HFFc6 (cell line): ENCODE results near the gene PM20D2. TPM values are rescaled to one million over a fixed set of nuclear protein-coding genes. Genes with fewer than 3 reads are reported as not detected.

Source experiments
- DNase-seq: peaks from one replicate; pipeline ENCODE4 v3.0.0-alpha.2; 2018
- H3K27ac Mint-ChIP-seq: 2 replicates; pipeline ENCODE4 v1.8.0; 2020; ENCODE audit warnings: mild to moderate bottlenecking, mixed read lengths
- H3K27me3 Mint-ChIP-seq: 2 replicates; pipeline ENCODE4 v1.8.0; 2021; ENCODE audit warnings: mild to moderate bottlenecking, moderate library complexity, mixed read lengths; ENCODE audit not compliant: insufficient read depth
- H3K36me3 Mint-ChIP-seq: 2 replicates; pipeline ENCODE4 v1.8.0; 2021; ENCODE audit warnings: low read depth, mixed read lengths
- H3K4me1 Mint-ChIP-seq: 2 replicates; pipeline ENCODE4 v1.8.0; 2020; ENCODE audit warnings: low read depth, mixed read lengths
- H3K4me3 Mint-ChIP-seq: 2 replicates; pipeline ENCODE4 v1.8.0; 2020; ENCODE audit warnings: mild to moderate bottlenecking, moderate library complexity, mixed read lengths
- H3K9me3 Mint-ChIP-seq: 2 replicates; pipeline ENCODE4 v1.8.0; 2020; ENCODE audit warnings: mild to moderate bottlenecking, mixed read lengths
- CTCF ChIP-seq: fragments of 200-600 bp; sonication (generic); IDR thresholded peaks from 2 replicates; pipeline ENCODE4 v1.5.0; 2021; ENCODE audit warnings: antibody characterized with exemption, mild to moderate bottlenecking
- total RNA-seq, 6 experiments: library from RNA; stranded (reverse); fragmentation: NEBNext Ultra II Directional; extraction: Animal tissue kit (Norgen Biotek cat#: 25700); gene quantifications; 2 replicates in 1 of 6; 3 replicates in 5 of 6; pipeline ENCODE4 v1.2.3, GENCODE V29; 2021

PM20D2 gene
- total RNA-seq, 6 experiments from 2014 or later = 3.0 to 4.9 (median 3.2) TPM

- H3K4me3 Mint-ChIP-seq = no peak overlapping the region
- DNase-seq = no peak
- no peak overlapping the region for H3K27ac Mint-ChIP-seq
- H3K9me3 Mint-ChIP-seq = no peaks in the 10 kb centered on the region
- no peak for TF ChIP-seq CTCF
- H3K4me1 Mint-ChIP-seq = peaks cover 29% of the 10 kb centered on the region
- H3K36me3 Mint-ChIP-seq = no peaks in the 10 kb centered on the region
- H3K27me3 Mint-ChIP-seq = peaks cover 8% of the 10 kb centered on the region; the same call in 1 of the 2 replicates
These were observed 7.7 kb upstream of the PM20D2 start for GRCh38 chr6:89138173-89138572.

- TF ChIP-seq CTCF = no peak
- Mint-ChIP-seq H3K4me3 (no peak overlapping the region), H3K27ac (no peak overlapping the region), H3K27me3 (peaks cover 7% of the 10 kb centered on the region; the same call in 1 of the 2 replicates), H3K36me3 (no peaks in the 10 kb centered on the region), H3K9me3 (no peaks in the 10 kb centered on the region), H3K4me1 (peaks cover 31% of the 10 kb centered on the region)
- no peak for DNase-seq
These were observed 6.1 kb upstream of the PM20D2 start for GRCh38 chr6:89139509-89140346.

GRCh38 chr6:89140347-89141156 is 5.3 kb upstream of the PM20D2 start:
- H3K27me3 Mint-ChIP-seq = peaks cover 5% of the 10 kb centered on the region; the same call in 1 of the 2 replicates
- H3K9me3 Mint-ChIP-seq = no peaks in the 10 kb centered on the region
- peaks cover 33% of the 10 kb centered on the region for H3K4me1 Mint-ChIP-seq
- no peak for DNase-seq
- H3K4me3 Mint-ChIP-seq = no peak overlapping the region
- no peaks in the 10 kb centered on the region for H3K36me3 Mint-ChIP-seq
- no peak for TF ChIP-seq CTCF
- H3K27ac Mint-ChIP-seq = no peak overlapping the region; the same call in 1 of the 2 replicates

- no peak for TF ChIP-seq CTCF
- Mint-ChIP-seq H3K27me3 (peaks cover 5% of the 10 kb centered on the region; the same call in 1 of the 2 replicates), H3K4me3 (no peak overlapping the region), H3K4me1 (peaks cover 47% of the 10 kb centered on the region), H3K36me3 (no peaks in the 10 kb centered on the region; the same call in 1 of the 2 replicates), H3K9me3 (no peaks in the 10 kb centered on the region), H3K27ac (no peak overlapping the region)
- no peak for DNase-seq
These were observed 1.4 kb upstream of the PM20D2 start for GRCh38 chr6:89144354-89144906.

- peaks cover 5% of the 10 kb centered on the region; the same call in 1 of the 2 replicates for H3K27me3 Mint-ChIP-seq
- no peaks in the 10 kb centered on the region for H3K9me3 Mint-ChIP-seq
- no peaks in the 10 kb centered on the region; the same call in 1 of the 2 replicates for H3K36me3 Mint-ChIP-seq
- H3K27ac Mint-ChIP-seq = no peak overlapping the region
- no peak for DNase-seq
- peaks cover 39% of the 10 kb centered on the region for H3K4me1 Mint-ChIP-seq
- peak overlapping the region; percentile 87 for H3K4me3 Mint-ChIP-seq
- no peak for TF ChIP-seq CTCF
These were observed 532 bp upstream of the PM20D2 start for GRCh38 chr6:89145091-89145955.
